ENCODE data around the gene NRDC.

NRDC gene

DNA sequence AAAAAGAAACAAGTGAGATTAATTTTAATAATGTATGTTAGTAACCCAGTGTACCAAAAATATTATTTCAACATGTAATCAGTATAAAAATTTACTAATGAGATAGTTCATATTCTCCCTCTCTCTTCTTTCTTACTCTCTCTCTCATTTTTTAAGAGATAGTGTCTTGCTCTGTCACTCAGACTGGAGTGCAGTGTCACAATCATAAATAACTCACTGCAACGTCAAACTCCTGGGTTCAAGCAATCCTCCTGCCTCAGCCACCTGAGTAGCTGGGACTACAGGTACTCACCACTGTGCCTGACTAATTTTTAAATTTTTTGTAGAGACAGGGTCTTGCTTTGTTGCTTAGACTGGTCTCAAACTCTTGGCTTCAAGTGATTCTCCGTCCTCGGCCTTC is 123.9 kb downstream of the NRDC start:
- Histone ChIP-seq H3K4me3 (ENCODE audit: low read depth, low read length) (no peak overlapping the region), H3K36me3 (ENCODE audit: control insufficient read depth, insufficient read depth, low read length) (no peaks in the 10 kb centered on the region), H3K4me1 (ENCODE audit: control insufficient read depth, insufficient read depth, low read length) (no peaks in the 10 kb centered on the region), H3K27me3 (ENCODE audit: control insufficient read depth, insufficient read depth, low read length) (no peaks in the 10 kb centered on the region), H3K9ac (ENCODE audit: low read depth, low read length) (no peak overlapping the region), H3K9me3 (ENCODE audit: control insufficient read depth, insufficient read depth, low read length) (no peaks in the 10 kb centered on the region)

DNA sequence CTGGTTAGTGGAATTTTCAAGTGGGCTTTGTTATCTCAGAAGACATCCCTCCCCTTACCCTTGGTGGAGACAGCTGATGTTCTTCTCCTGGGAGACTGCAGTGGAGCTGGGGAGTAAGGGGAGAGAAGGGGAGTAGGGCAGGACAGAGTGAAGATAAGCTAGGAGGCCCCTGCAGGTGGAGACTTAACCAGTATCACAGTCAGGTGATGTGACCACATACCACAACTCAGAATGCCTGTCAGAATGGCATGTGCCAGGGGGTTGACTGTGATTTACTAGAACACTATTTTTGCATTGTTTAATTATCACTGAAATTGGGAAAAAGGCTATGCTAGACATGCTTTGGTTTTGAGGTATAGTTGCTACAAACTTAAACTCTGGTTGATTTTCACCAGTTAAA is 124.6 kb downstream of the NRDC start:
- H3K36me3 ChIP-seq (ENCODE audit: control insufficient read depth, insufficient read depth, low read length), result no peaks in the 10 kb centered on the region
- H3K9ac ChIP-seq (ENCODE audit: low read depth, low read length), result no peak overlapping the region
- H3K4me1 ChIP-seq (ENCODE audit: control insufficient read depth, insufficient read depth, low read length), result no peaks in the 10 kb centered on the region

DNA sequence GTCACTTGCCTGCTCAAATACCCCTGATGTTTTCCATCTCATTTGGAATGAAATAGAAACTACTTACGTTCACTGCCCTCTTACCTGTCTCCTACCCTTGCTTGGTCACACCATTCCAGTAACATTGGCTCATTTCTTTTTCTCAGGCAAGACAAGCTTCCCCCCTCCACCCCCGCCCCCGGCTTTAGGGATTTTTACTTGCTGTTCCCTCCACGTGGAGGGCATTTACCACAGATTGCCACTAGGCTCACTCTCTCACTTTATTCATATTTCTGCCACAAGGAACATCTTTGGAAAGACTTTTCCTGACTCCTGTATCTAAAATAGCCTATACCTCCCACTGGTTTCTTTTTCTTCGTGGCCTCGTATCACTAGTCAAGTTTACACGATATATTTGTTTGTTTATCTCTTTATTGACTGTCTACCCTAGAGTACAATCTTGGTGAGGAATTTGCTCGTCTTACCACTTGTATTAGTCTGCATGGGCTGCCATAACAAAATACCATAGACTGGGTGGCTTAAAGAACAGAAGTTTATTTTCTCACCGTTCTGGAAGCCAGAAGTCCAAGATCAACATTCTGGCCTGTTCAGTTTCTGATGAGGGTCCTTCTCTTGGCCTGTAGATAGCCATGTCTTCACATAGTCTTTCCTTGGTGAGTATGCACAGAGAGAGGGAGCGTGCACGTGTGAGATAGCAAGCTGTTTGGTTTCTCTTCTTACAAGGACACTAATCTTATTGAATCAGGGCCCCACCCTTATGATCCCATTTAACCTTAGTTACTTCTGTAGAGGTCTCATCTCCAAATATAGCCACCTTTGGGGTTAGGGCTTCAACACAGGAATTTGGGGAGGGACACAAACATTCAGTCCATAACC is 126.2 kb downstream of the NRDC start:
- H3K9me3 ChIP-seq (ENCODE audit: control insufficient read depth, insufficient read depth, low read length), result no peaks in the 10 kb centered on the region
- H3K36me3 ChIP-seq (ENCODE audit: control insufficient read depth, insufficient read depth, low read length), result no peaks in the 10 kb centered on the region
- H3K4me3 ChIP-seq (ENCODE audit: low read depth, low read length), result no peak overlapping the region
- H3K4me1 ChIP-seq (ENCODE audit: control insufficient read depth, insufficient read depth, low read length), result no peaks in the 10 kb centered on the region
- H3K9ac ChIP-seq (ENCODE audit: low read depth, low read length), result no peak overlapping the region
- no peaks in the 10 kb centered on the region for H3K27me3 ChIP-seq (ENCODE audit: control insufficient read depth, insufficient read depth, low read length)

More for the DNA sequence above, 124.6 kb downstream of the NRDC start:
- Histone ChIP-seq H3K27me3 (ENCODE audit: control insufficient read depth, insufficient read depth, low read length) (no peaks in the 10 kb centered on the region), H3K9me3 (ENCODE audit: control insufficient read depth, insufficient read depth, low read length) (no peaks in the 10 kb centered on the region), H3K4me3 (ENCODE audit: low read depth, low read length) (no peak overlapping the region)

DNA sequence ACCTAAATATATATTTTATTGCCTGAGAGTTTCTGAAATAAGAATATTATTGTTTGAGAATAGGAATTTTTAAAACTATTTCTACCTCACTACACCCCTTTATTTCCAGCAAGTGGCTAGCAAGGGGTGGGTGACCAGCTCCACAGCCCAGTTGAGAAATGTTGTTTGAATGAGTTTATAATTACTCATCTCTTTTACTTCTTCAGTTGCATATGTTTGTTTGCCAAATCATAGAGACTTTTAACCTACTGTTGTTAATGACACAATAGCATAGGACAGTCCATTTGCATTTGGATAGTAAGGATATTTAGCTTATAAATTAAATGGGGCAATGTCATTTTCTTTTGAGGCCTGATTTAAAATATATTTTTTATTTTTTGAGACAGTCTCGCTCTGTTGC is 127.8 kb downstream of the NRDC start:
- no peak overlapping the region for H3K4me3 ChIP-seq (ENCODE audit: low read depth, low read length)
- no peak overlapping the region for H3K9ac ChIP-seq (ENCODE audit: low read depth, low read length)
- no peaks in the 10 kb centered on the region for H3K4me1 ChIP-seq (ENCODE audit: control insufficient read depth, insufficient read depth, low read length)
- no peaks in the 10 kb centered on the region for H3K9me3 ChIP-seq (ENCODE audit: control insufficient read depth, insufficient read depth, low read length)
- H3K36me3 ChIP-seq (ENCODE audit: control insufficient read depth, insufficient read depth, low read length), result no peaks in the 10 kb centered on the region
- no peaks in the 10 kb centered on the region for H3K27me3 ChIP-seq (ENCODE audit: control insufficient read depth, insufficient read depth, low read length)

DNA sequence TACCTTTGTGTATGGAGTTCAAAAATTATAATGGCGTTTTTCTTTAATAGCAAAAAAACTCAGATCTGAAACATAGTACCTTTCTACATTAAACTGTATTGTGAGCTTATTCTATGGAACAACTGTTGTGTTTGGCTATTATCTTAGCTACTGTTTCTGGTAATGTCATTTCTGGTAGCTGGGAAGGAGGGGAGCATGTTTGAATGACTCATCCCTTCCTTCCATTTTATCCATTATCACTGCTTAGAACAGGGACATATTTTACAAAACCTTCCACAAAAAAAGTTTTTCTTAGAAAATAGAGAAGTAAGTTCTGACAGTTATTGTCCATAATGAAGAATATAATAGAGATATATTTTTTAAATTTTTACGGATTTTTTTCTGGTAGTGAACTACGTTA is 128.3 kb downstream of the NRDC start:
- H3K9me3 ChIP-seq (ENCODE audit: control insufficient read depth, insufficient read depth, low read length), result no peaks in the 10 kb centered on the region
- H3K9ac ChIP-seq (ENCODE audit: low read depth, low read length), result no peak overlapping the region
- no peaks in the 10 kb centered on the region for H3K27me3 ChIP-seq (ENCODE audit: control insufficient read depth, insufficient read depth, low read length)
- no peaks in the 10 kb centered on the region for H3K4me1 ChIP-seq (ENCODE audit: control insufficient read depth, insufficient read depth, low read length)
- H3K4me3 ChIP-seq (ENCODE audit: low read depth, low read length), result no peak overlapping the region
- H3K36me3 ChIP-seq (ENCODE audit: control insufficient read depth, insufficient read depth, low read length), result no peaks in the 10 kb centered on the region

DNA sequence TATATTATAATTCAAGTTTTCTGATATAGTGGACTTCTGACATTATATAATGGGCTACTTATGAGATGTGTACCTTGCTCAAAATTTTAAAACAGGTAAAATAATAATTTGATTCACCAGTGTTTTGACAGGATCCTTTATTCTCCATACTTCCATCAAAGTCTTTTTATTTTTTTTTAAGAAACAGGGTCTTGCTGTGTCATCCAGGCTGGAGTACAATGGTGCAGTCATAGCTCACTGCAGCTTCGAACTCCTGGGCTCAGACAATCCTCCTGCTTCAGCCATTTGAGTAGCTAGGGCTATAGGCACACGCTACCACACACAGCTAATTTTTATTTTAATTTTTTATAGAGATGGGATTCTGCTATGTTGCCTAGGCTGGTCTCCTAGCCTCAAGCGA is 129.4 kb downstream of the NRDC start:
- H3K4me1 ChIP-seq (ENCODE audit: control insufficient read depth, insufficient read depth, low read length), result peaks cover 6% of the 10 kb centered on the region
- no peaks in the 10 kb centered on the region for H3K9me3 ChIP-seq (ENCODE audit: control insufficient read depth, insufficient read depth, low read length)
- H3K36me3 ChIP-seq (ENCODE audit: control insufficient read depth, insufficient read depth, low read length), result no peaks in the 10 kb centered on the region
- no peaks in the 10 kb centered on the region for H3K27me3 ChIP-seq (ENCODE audit: control insufficient read depth, insufficient read depth, low read length)
- no peak overlapping the region for H3K9ac ChIP-seq (ENCODE audit: low read depth, low read length)
- H3K4me3 ChIP-seq (ENCODE audit: low read depth, low read length), result no peak overlapping the region

DNA sequence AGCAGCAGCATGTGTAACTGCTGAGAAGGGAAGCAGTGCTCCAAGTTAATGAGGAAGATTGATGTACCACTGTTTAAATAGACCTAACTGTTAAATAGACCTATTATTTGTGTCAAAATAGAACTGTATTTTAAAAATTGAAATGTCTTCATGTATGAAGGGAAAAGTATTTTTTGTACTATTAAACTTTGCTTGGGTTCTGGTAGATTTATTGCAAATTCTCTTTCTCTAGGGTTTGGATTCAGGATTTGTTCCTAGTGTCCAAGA is 133.3 kb downstream of the NRDC start:
- H3K4me1 ChIP-seq (ENCODE audit: control insufficient read depth, insufficient read depth, low read length), result peaks cover 8% of the 10 kb centered on the region
- no peaks in the 10 kb centered on the region for H3K27me3 ChIP-seq (ENCODE audit: control insufficient read depth, insufficient read depth, low read length)
- H3K4me3 ChIP-seq (ENCODE audit: low read depth, low read length), result no peak overlapping the region
- no peaks in the 10 kb centered on the region for H3K9me3 ChIP-seq (ENCODE audit: control insufficient read depth, insufficient read depth, low read length)
- H3K9ac ChIP-seq (ENCODE audit: low read depth, low read length), result no peak overlapping the region
- no peaks in the 10 kb centered on the region for H3K36me3 ChIP-seq (ENCODE audit: control insufficient read depth, insufficient read depth, low read length)

DNA sequence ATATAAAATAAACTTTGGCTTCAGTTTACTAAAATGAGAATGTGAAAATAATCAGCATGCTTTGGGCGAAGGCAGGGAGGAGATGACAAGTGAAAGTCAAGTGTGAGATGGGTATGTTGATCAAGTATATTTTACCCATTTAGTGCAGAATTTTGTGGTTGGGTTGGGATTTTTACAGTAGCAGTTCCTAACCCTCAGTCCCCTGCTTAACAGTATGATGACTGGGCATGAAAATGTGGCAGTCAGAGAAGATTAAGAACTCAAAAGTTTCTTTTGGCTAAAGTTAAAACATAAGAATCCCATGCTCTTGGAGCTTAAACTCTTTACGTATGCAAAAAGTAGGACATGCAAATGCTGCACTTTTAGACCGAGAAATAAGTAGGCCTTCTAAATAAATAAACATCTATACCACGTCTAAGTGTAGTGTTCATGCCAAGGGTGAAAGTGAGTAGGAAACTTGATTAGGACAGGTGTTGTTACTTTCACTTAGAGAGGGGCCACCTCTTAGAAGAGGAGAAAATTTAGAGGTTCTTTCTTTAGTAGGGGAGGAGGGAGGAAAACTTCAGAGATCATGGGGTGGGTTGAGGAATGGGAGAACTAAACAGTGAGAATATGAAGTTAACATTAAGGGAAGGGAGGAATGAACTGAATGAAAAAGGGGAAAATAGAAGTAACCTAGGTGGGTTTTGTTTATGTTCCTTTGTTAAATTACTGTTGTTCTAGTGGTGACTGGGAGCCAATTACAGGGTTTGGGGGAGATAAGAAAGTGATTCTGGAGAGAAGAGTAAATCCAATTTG is 133.8 kb downstream of the NRDC start:
- Histone ChIP-seq H3K27me3 (ENCODE audit: control insufficient read depth, insufficient read depth, low read length) (no peaks in the 10 kb centered on the region), H3K4me1 (ENCODE audit: control insufficient read depth, insufficient read depth, low read length) (peaks cover 8% of the 10 kb centered on the region), H3K9ac (ENCODE audit: low read depth, low read length) (no peak overlapping the region), H3K9me3 (ENCODE audit: control insufficient read depth, insufficient read depth, low read length) (no peaks in the 10 kb centered on the region), H3K36me3 (ENCODE audit: control insufficient read depth, insufficient read depth, low read length) (no peaks in the 10 kb centered on the region), H3K4me3 (ENCODE audit: low read depth, low read length) (no peak overlapping the region)

DNA sequence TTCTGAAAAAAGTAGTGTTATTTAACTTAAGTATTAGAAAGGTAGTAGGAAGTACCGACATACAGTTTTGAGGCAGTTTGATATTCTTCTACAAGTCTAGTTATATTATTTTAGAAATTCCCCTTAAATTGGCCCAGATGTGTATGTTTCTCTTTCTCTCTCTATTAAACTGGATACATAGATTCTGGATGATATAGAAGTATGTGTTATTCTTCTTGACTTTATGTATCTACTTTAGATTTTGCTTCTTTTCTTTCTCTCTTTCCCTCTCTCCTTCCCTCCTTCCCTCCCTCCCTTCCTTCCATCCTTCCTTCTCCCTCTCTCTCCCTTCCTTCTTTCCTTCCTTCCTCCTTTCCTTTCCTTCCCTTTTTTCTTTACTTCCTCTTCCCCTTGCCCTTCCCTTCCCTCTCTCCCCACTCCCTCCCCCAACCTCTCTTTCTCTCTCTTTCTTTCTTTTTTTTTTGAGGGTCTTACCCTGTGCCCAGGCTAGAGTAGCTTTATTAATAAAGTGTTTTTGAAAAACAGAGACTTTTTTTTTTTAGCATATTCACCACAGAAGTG is 137.3 kb downstream of the NRDC start:
- H3K9ac ChIP-seq (ENCODE audit: low read depth, low read length), result no peak overlapping the region
- no peaks in the 10 kb centered on the region for H3K36me3 ChIP-seq (ENCODE audit: control insufficient read depth, insufficient read depth, low read length)
- no peak overlapping the region for H3K4me3 ChIP-seq (ENCODE audit: low read depth, low read length)
- H3K4me1 ChIP-seq (ENCODE audit: control insufficient read depth, insufficient read depth, low read length), result peaks cover 8% of the 10 kb centered on the region
- no peaks in the 10 kb centered on the region for H3K9me3 ChIP-seq (ENCODE audit: control insufficient read depth, insufficient read depth, low read length)
- H3K27me3 ChIP-seq (ENCODE audit: control insufficient read depth, insufficient read depth, low read length), result no peaks in the 10 kb centered on the region

DNA sequence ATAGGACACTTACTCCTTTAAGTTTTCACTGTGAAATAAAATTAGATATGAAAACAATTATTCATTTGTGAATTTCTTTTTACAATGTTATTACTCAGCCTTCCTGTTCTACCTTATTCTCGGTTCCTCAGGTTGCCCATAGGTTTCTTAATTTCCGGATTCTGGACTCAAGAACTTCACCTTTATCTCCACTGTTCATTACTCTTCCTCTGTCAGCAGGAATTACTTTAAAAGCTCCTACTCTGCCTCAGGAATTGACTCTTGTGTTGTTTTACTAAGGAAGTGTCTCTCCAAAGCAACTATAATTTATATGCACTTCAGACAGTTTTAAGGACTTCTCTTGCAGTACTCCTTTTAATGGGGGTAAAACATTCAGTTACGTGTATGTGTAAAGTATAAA is 137.9 kb downstream of the NRDC start:
- Histone ChIP-seq H3K4me1 (ENCODE audit: control insufficient read depth, insufficient read depth, low read length) (peaks cover 8% of the 10 kb centered on the region), H3K9me3 (ENCODE audit: control insufficient read depth, insufficient read depth, low read length) (no peaks in the 10 kb centered on the region), H3K36me3 (ENCODE audit: control insufficient read depth, insufficient read depth, low read length) (no peaks in the 10 kb centered on the region), H3K27me3 (ENCODE audit: control insufficient read depth, insufficient read depth, low read length) (no peaks in the 10 kb centered on the region), H3K4me3 (ENCODE audit: low read depth, low read length) (no peak overlapping the region), H3K9ac (ENCODE audit: low read depth, low read length) (no peak overlapping the region)

All from iPS-15b (cell line).